ENCODE measurements around the gene STK32A. TPM values are rescaled to one million over a fixed set of nuclear protein-coding genes. Genes with fewer than 3 reads are reported as not detected.

STK32A gene
- total and polyA plus RNA-seq, 2 experiments from 2014 or later: 2.4 to 2.8 TPM

DNA sequence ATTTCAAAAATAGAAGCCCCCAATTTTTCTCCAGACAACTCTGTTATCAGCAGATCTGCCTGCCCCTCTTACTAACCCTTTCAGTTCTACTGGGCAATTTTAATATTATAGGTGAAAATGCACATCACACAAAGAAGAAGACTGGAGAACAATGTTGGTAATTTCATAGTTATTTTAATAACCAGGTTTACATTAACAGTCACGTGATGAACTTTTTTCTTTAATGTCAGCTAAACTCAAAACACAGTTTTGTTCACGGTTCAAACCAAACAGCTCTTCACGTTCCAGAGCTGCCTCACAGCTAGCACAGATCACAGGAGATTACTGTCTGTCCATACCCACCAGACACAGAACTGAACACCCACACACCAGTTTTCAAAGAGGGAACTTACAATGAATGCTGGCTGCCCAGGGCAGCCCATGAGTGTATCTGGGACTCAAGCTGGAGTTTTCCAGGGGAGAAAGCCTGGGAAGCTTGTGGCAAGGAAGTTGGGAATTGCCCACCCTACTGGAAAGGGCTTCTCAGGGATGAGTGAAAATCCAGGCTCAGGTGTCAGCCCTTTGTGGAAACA is 155.9 kb downstream of the STK32A start:
- peaks cover 8% of the 10 kb centered on the region for H4K20me1 ChIP-seq (replicated peaks; ENCODE audit: insufficient read depth)
- TF ChIP-seq CTCF (conservative IDR thresholded peaks at IDR 0.05; ENCODE audit: low read depth in 2 of 2): no peak
- TF ChIP-seq, protein P1, sequence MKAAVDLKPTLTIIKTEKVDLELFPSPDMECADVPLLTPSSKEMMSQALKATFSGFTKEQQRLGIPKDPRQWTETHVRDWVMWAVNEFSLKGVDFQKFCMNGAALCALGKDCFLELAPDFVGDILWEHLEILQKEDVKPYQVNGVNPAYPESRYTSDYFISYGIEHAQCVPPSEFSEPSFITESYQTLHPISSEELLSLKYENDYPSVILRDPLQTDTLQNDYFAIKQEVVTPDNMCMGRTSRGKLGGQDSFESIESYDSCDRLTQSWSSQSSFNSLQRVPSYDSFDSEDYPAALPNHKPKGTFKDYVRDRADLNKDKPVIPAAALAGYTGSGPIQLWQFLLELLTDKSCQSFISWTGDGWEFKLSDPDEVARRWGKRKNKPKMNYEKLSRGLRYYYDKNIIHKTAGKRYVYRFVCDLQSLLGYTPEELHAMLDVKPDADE (IDR thresholded peaks at IDR 0.05): no peak
- no peak for TF ChIP-seq ZNF114 (CRISPR knock-in tag; IDR thresholded peaks at IDR 0.05)
- no peak for TF ChIP-seq NANOG (IDR thresholded peaks at IDR 0.05; ENCODE audit: borderline replicate concordance)
- no peak for TF ChIP-seq STAT1 (IDR thresholded peaks at IDR 0.05; ENCODE audit: unreplicated experiment)
- no peak for TF ChIP-seq CREB1 (CRISPR knock-in tag; IDR thresholded peaks at IDR 0.05; ENCODE audit: low read depth)
- no peak for TF ChIP-seq ZNF462 (CRISPR knock-in tag; IDR thresholded peaks at IDR 0.05)
- no peak for TF ChIP-seq ZNF331 (CRISPR knock-in tag; IDR thresholded peaks at IDR 0.05; ENCODE audit: low read depth)
- no peak for TF ChIP-seq EZH2phosphoT487 (IDR thresholded peaks at IDR 0.05; ENCODE audit: unreplicated experiment)
- no peaks in the 10 kb centered on the region for H3K27me3 ChIP-seq (ENCODE audit: insufficient read depth)
- Mint-ChIP-seq H3K27me3 (ENCODE audit: insufficient read depth, low read depth, poor library complexity) (peaks cover 31% of the 10 kb centered on the region), H3K4me1 (peaks cover 47% of the 10 kb centered on the region), H3K27ac (no peak overlapping the region), H3K9me3 (no peaks in the 10 kb centered on the region), H3K4me3 (no peak overlapping the region), H3K36me3 (ENCODE audit: low read depth) (peaks cover 57% of the 10 kb centered on the region)
- H3F3A ChIP-seq (replicated peaks; ENCODE audit: low read depth): peaks cover 28% of the 10 kb centered on the region
- H3K27ac ChIP-seq (ENCODE audit: low read depth): no peak overlapping the region
- DNase-seq (ENCODE audit: low spot score): no peak
- no peaks in the 10 kb centered on the region for H3K9me2 ChIP-seq (ENCODE audit: insufficient read depth)
- H3K79me2 ChIP-seq (replicated peaks; ENCODE audit: insufficient read depth): no peaks in the 10 kb centered on the region
- H3K4me2 ChIP-seq: no peak overlapping the region
- H3K36me3 ChIP-seq (ENCODE audit: insufficient read depth): peaks cover 35% of the 10 kb centered on the region
- no peak for ATAC-seq
- no peak overlapping the region for H3K4me3 ChIP-seq
- H2AFZ ChIP-seq: no peak overlapping the region
- peaks cover 14% of the 10 kb centered on the region; the same call in 1 of the 2 replicates for H3K4me1 ChIP-seq (ENCODE audit: insufficient read depth)
